ENCODE results near the gene PRKAG2.

The PRKAG2 gene

DNA sequence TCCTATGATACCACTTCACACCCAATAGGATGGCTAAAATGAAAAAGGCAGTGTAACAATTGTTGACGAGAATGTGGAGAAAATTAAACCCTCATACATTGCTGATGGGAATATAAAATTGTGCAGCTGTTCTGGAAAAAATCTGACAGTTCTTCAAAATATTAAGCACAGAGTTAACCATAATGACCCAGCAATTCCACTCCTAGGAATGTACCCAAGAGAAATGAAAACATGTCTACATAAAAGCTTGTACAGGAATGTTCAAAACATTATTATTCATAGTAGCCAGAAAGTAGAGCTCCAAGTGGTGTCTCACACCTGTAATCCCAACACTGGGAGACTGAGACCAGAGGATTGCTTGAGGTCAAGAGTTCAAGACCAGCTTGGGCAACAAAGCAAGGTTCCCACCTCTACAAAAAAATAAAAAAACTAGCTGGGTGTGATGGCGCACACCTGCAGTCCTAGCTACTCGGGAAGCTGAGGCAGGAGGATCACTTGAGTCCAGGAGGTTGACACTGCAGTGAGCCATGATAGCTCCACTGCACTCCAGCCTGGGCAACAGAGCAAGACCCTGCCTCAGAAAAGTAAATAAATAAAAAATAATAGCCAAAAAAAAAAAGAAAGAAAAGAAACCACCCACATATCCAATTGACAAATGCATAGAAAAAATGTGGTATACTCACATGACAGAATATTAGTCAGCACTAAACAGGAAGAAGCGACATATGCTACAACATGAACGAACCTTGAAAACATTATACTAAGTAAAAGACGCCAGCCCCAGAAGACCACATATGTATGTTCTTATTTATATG, 362.2 kb downstream of the PRKAG2 start:
- DNase-seq (ENCODE audit: low spot score), result no peak

- no peak for DNase-seq (ENCODE audit: low spot score)
These were observed 363.8 kb downstream of the PRKAG2 start for GRCh38 chr7:151513133-151513532.

DNA sequence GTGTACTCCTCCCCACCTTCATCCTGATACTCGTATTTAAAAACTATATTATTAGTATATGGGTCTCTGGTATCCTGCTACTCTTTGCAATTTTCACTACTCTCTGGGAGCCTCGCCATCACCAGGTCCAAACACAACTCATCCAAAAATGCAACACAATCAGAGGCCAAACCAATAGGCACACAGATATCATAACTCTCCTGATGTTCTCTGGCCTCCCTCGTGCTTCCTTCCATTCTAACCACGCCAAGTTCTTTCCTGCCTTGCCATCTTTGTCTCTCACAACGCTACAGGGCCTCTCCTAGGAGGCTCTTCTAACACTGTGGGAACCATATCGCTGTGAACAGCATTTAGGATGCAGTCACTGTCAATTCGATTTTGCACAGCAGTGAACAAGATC, 364.6 kb downstream of the PRKAG2 start:
- DNase-seq (ENCODE audit: low spot score), result no peak

- DNase-seq (ENCODE audit: low spot score), result no peak
These were observed 365.0 kb downstream of the PRKAG2 start for GRCh38 chr7:151511946-151512345.

GRCh38 chr7:151511270-151511669, 365.6 kb downstream of the PRKAG2 start:
- DNase-seq (ENCODE audit: low spot score), result no peak

GRCh38 chr7:151509670-151510333, 367.1 kb downstream of the PRKAG2 start:
- DNase-seq (ENCODE audit: low spot score), result no peak

- DNase-seq (ENCODE audit: low spot score), result no peak
These were observed 367.9 kb downstream of the PRKAG2 start for GRCh38 chr7:151508991-151509390.

DNA sequence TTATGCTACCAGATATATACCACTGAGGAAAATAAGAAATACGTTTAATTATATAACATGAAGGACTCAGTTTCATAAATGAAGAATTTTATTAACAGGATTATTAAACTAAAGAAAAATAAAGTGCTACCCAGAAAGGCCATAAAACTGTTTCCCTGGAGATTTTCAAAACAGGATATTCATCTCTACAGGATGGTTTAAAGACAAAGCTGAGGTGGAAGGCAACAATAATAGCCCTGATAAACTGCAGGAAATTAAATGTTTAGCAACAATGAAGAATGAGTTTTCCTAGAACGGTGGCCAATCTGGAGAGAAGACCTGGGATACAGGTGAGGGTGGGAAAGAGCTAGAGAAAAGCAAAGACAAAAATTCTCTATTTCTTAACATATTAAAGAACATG, 369.1 kb downstream of the PRKAG2 start:
- no peak for DNase-seq (ENCODE audit: low spot score)

DNA sequence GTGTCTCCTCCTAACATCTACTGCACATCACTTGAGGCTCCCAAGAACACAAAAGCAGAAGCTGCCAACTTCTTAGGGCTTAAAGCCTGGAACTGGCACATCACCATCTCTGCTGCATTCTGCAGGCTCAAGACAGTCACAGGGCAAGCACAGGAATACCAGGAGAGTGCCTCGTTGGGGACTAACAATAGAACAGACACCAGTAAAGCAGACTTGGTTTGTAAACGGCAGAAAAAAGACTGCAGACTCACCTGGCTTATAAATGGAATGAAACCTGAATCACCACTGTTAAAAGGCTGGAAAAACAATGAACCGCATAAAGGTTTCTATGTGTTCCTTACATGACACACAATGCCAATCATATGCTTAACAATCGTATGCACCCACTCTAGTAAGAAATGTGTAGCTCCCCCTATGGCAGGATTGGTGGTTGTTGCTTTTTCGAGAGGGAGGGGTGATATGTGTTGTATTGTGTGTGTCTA, 370.0 kb downstream of the PRKAG2 start:
- no peak for DNase-seq (ENCODE audit: low spot score)
